WTC11 (cell line): ENCODE results near the gene DCP1B.

Source experiments
- CTCF ChIP-seq: fragments of 200-600 bp; IDR thresholded peaks from 2 replicates; pipeline ENCODE4 v1.8.0; 2022; ENCODE audit warnings: antibody characterized with exemption
- ETV6 ChIP-seq: sonication (generic); formaldehyde crosslinking; IDR thresholded peaks from 2 replicates; pipeline ENCODE4 v1.8.1; 2022; ENCODE audit warnings: mild to moderate bottlenecking, missing genetic modification reagents
- HMGA2 ChIP-seq: fragments of 250-450 bp; sonication (Bioruptor Pico); IDR thresholded peaks from 2 replicates; pipeline ENCODE4 v1.4.0; 2021; ENCODE audit warnings: mild to moderate bottlenecking, moderate library complexity
- KAT7 ChIP-seq: sonication (generic); formaldehyde crosslinking; IDR thresholded peaks from 2 replicates; pipeline ENCODE4 v1.8.1; 2023; ENCODE audit warnings: missing genetic modification reagents, mild to moderate bottlenecking, borderline replicate concordance
- NR3C1 ChIP-seq: sonication (generic); formaldehyde crosslinking; conservative IDR thresholded peaks from 2 replicates; pipeline ENCODE4 v1.8.1; 2023; ENCODE audit warnings: low read depth, mild to moderate bottlenecking, missing genetic modification reagents
- SP1 ChIP-seq: sonication (generic); formaldehyde crosslinking; conservative IDR thresholded peaks from 2 replicates; pipeline ENCODE4 v1.8.1; 2022; ENCODE audit warnings: missing genetic modification reagents
- TCF7 ChIP-seq: sonication (generic); formaldehyde crosslinking; IDR thresholded peaks from 2 replicates; pipeline ENCODE4 v1.8.0; 2022; ENCODE audit warnings: mild to moderate bottlenecking, low read depth, missing genetic modification reagents, moderate library complexity
- ZNF263 ChIP-seq: sonication (generic); formaldehyde crosslinking; IDR thresholded peaks from 2 replicates; pipeline ENCODE4 v1.8.1; 2022; ENCODE audit warnings: low read depth, mild to moderate bottlenecking, moderate library complexity, missing genetic modification reagents
- ZNF317 ChIP-seq: sonication (generic); formaldehyde crosslinking; IDR thresholded peaks from 2 replicates; pipeline ENCODE4 v1.8.1; 2023; ENCODE audit warnings: low read depth, mild to moderate bottlenecking, moderate library complexity, missing genetic modification reagents, borderline replicate concordance

GRCh38 chr12:2008677-2009076 is 4.4 kb upstream of the DCP1B start:
- no peak for TF ChIP-seq SP1
- TF ChIP-seq HMGA2 (CRISPR knock-in tag): no peak
- no peak for TF ChIP-seq TCF7 (CRISPR knock-in tag)
- no peak for TF ChIP-seq ZNF263 (CRISPR knock-in tag)
- TF ChIP-seq CTCF: no peak
- no peak for TF ChIP-seq KAT7
- TF ChIP-seq ZNF317 (CRISPR knock-in tag): no peak
- TF ChIP-seq ETV6 (CRISPR knock-in tag): no peak
- TF ChIP-seq NR3C1 (CRISPR knock-in tag): no peak
